Neuronal stem cell (in vitro differentiated cells): ENCODE data around the gene PCDHA1.

Source experiments
- DNase-seq: peaks from one replicate; pipeline ENCODE4 v3.0.0-alpha.2; 2013; ENCODE audit warnings: low spot score
- H2AFZ ChIP-seq: one replicate; pipeline ENCODE4 v1.6.1; 2013; ENCODE audit warnings: mild to moderate bottlenecking, low read length, inconsistent platforms
- H2AK5ac ChIP-seq: 2 replicates; pipeline ENCODE4 v1.6.1; 2013; ENCODE audit warnings: low read depth, mild to moderate bottlenecking, inconsistent platforms, low read length, moderate library complexity, mixed read lengths
- H2BK120ac ChIP-seq: 2 replicates; pipeline ENCODE4 v1.6.1; 2013; ENCODE audit warnings: low read depth, mild to moderate bottlenecking, inconsistent platforms, low read length, moderate library complexity, mixed read lengths
- H2BK12ac ChIP-seq: one replicate; pipeline ENCODE4 v1.6.1; 2013; ENCODE audit warnings: low read length, inconsistent platforms
- H2BK15ac ChIP-seq: 2 replicates; pipeline ENCODE4 v1.6.1; 2013; ENCODE audit warnings: mild to moderate bottlenecking, low read length, inconsistent platforms, mixed read lengths
- H2BK5ac ChIP-seq: one replicate; pipeline ENCODE4 v1.6.1; 2013; ENCODE audit warnings: inconsistent platforms, mild to moderate bottlenecking, low read length, moderate library complexity
- H3K14ac ChIP-seq: one replicate; pipeline ENCODE4 v1.6.1; 2013; ENCODE audit warnings: low read length, inconsistent platforms
- H3K18ac ChIP-seq: 2 replicates; pipeline ENCODE4 v1.6.1; 2013; ENCODE audit warnings: low read length, inconsistent platforms
- H3K23ac ChIP-seq: 2 replicates; pipeline ENCODE4 v1.6.1; 2013; ENCODE audit warnings: low read depth, mild to moderate bottlenecking, mixed read lengths, low read length, inconsistent platforms; ENCODE audit not compliant: poor library complexity
- H3K27ac ChIP-seq: replicated peaks from 3 replicates; pipeline ENCODE4 v1.5.1; 2013; ENCODE audit warnings: low read length, inconsistent platforms
- H3K27me3 ChIP-seq, 3 experiments: 2 replicates each; pipeline ENCODE4 v1.6.1; 2013; ENCODE audit warnings: low read length in 3 of 3, mild to moderate bottlenecking in 2 of 3, inconsistent platforms in 1 of 3, low read depth in 1 of 3, mixed read lengths in 1 of 3, moderate library complexity in 1 of 3; ENCODE audit not compliant: control insufficient read depth in 3 of 3, insufficient read depth in 3 of 3
- H3K36me3 ChIP-seq, 2 donors: replicated peaks in 1 of 2; 2 replicates each; pipeline ENCODE4 v1.6.1; 2013; ENCODE audit warnings: low read length in 2 of 2; ENCODE audit not compliant: control insufficient read depth in 2 of 2, insufficient read depth in 2 of 2
- H3K4ac ChIP-seq: 2 replicates; pipeline ENCODE4 v1.6.1; 2013; ENCODE audit warnings: inconsistent platforms, mild to moderate bottlenecking, low read length, moderate library complexity
- H3K4me1 ChIP-seq, 2 donors: 1 replicate in 1 of 2; 2 replicates in 1 of 2; pipeline ENCODE4 v1.6.1; 2013; ENCODE audit warnings: low read length in 2 of 2, low read depth in 1 of 2; ENCODE audit not compliant: control insufficient read depth in 2 of 2, insufficient read depth in 1 of 2
- H3K4me2 ChIP-seq: one replicate; pipeline ENCODE4 v1.6.1; 2013; ENCODE audit warnings: mild to moderate bottlenecking, low read length, inconsistent platforms; ENCODE audit not compliant: insufficient read depth, poor library complexity, severe bottlenecking
- H3K4me3 ChIP-seq, 2 donors: 2 replicates each; pipeline ENCODE4 v1.5.1; 2013; ENCODE audit warnings: low read length in 2 of 2, mild to moderate bottlenecking in 2 of 2, inconsistent platforms in 1 of 2, moderate library complexity in 1 of 2
- H3K79me1 ChIP-seq: one replicate; pipeline ENCODE4 v1.6.1; 2013; ENCODE audit warnings: low read depth, mild to moderate bottlenecking, inconsistent platforms, low read length, moderate library complexity
- H3K9ac ChIP-seq: one replicate; pipeline ENCODE4 v1.6.1; 2013; ENCODE audit warnings: mild to moderate bottlenecking, low read depth, low read length, inconsistent platforms; ENCODE audit not compliant: poor library complexity
- H3K9me3 ChIP-seq, 2 donors: replicated peaks in 1 of 2; 2 replicates each; pipeline versions ENCODE3 to v1.6.1; 2013; ENCODE audit warnings: low read length in 2 of 2, mild to moderate bottlenecking in 2 of 2, inconsistent platforms in 1 of 2, low read depth in 1 of 2, mixed read lengths in 1 of 2, moderate library complexity in 1 of 2; ENCODE audit not compliant: control insufficient read depth in 2 of 2, insufficient read depth in 1 of 2
- H4K8ac ChIP-seq: one replicate; pipeline ENCODE4 v1.6.1; 2013; ENCODE audit warnings: low read depth, mild to moderate bottlenecking, inconsistent platforms, low read length, moderate library complexity
- H4K91ac ChIP-seq: one replicate; pipeline ENCODE4 v1.6.1; 2013; ENCODE audit warnings: low read length, low read depth, mild to moderate bottlenecking, inconsistent platforms; ENCODE audit not compliant: poor library complexity
- WGBS, 2 donors: extraction: QIAGEN DNeasy Blood & Tissue Kit; methylation state at CpG; one replicate each; pipeline ENCODE4 v1.1.7; 2013; ENCODE audit warnings: missing lambda C conversion rate in 2 of 2, mixed read lengths in 1 of 2; ENCODE audit not compliant: insufficient read length in 2 of 2, insufficient replicate concordance in 1 of 2; ENCODE audit errors: extremely low coverage in 2 of 2; 5-methylcytosine and 5-hydroxymethylcytosine counted together

PCDHA1 gene

GRCh38 chr5:141022384-141022783, 236.4 kb downstream of the PCDHA1 start:
- Histone ChIP-seq H2BK12ac (no peak overlapping the region), H3K4me1 (no peaks in the 10 kb centered on the region), H3K14ac (no peak overlapping the region), H2AFZ (no peak overlapping the region), H3K36me3 (no peaks in the 10 kb centered on the region), H3K23ac (no peak overlapping the region), H3K4ac (no peak overlapping the region), H3K27me3 (peaks cover 0 to under 1% (median 0%) of the 10 kb centered on the region in 3 experiments), H2AK5ac (no peak overlapping the region), H3K4me3 (no peak overlapping the region), H3K9ac (no peak overlapping the region), H3K4me2 (no peak overlapping the region), H3K27ac (no peak overlapping the region), H2BK5ac (no peak overlapping the region), H2BK15ac (no peak overlapping the region), H2BK120ac (no peak overlapping the region), H3K18ac (no peak overlapping the region), H4K91ac (no peak overlapping the region), H4K8ac (no peak overlapping the region), H3K9me3 (no peaks in the 10 kb centered on the region), H3K79me1 (no peaks in the 10 kb centered on the region)
- DNase-seq = no peak
- no CpG with 5 or more reads among the region's 1 CpG for WGBS, 2 donors

- no CpG with 5 or more reads among the region's 15 CpGs for WGBS, 2 donors
- no peaks in the 10 kb centered on the region for H3K9me3 ChIP-seq
- no peak for DNase-seq
- H2BK120ac ChIP-seq = no peak overlapping the region
- no peak overlapping the region for H4K91ac ChIP-seq
- H2AFZ ChIP-seq = no peak overlapping the region
- H4K8ac ChIP-seq = no peak overlapping the region
- H3K18ac ChIP-seq = no peak overlapping the region
- no peak overlapping the region for H2AK5ac ChIP-seq
- H2BK5ac ChIP-seq = no peak overlapping the region
- H2BK15ac ChIP-seq = no peak overlapping the region
- no peak overlapping the region for H3K23ac ChIP-seq
- no peak overlapping the region for H3K4me2 ChIP-seq
- H3K36me3 ChIP-seq = no peaks in the 10 kb centered on the region
- H3K14ac ChIP-seq = no peak overlapping the region
- H3K4me1 ChIP-seq = no peaks in the 10 kb centered on the region
- no peak overlapping the region for H3K9ac ChIP-seq
- H3K27ac ChIP-seq = no peak overlapping the region
- no peak overlapping the region for H3K4me3 ChIP-seq
- H2BK12ac ChIP-seq = no peak overlapping the region
- H3K79me1 ChIP-seq = no peaks in the 10 kb centered on the region
- no peak overlapping the region for H3K4ac ChIP-seq
- H3K27me3 ChIP-seq = peaks cover 0 to 4% (median 0%) of the 10 kb centered on the region in 3 experiments
Measured at GRCh38 chr5:141031006-141031405, 245.1 kb downstream of the PCDHA1 start.

- DNase-seq = no peak
- Histone ChIP-seq H3K79me1 (no peaks in the 10 kb centered on the region), H2BK5ac (no peak overlapping the region), H2BK120ac (no peak overlapping the region), H3K4me2 (no peak overlapping the region), H3K14ac (no peak overlapping the region), H3K4me3 (no peak overlapping the region), H2AK5ac (no peak overlapping the region), H2BK15ac (no peak overlapping the region), H3K4ac (no peak overlapping the region), H3K27me3 (peaks cover 0 to under 1% (median 0%) of the 10 kb centered on the region in 3 experiments), H3K36me3 (no peaks in the 10 kb centered on the region), H3K27ac (no peak overlapping the region), H4K8ac (no peak overlapping the region), H4K91ac (no peak overlapping the region), H3K9me3 (no peaks in the 10 kb centered on the region), H3K4me1 (no peaks in the 10 kb centered on the region), H3K23ac (no peak overlapping the region), H3K9ac (no peak overlapping the region), H2BK12ac (no peak overlapping the region), H3K18ac (no peak overlapping the region), H2AFZ (no peak overlapping the region)
- WGBS, 2 donors = no CpG with 5 or more reads among the region's 1 CpG
Measured at GRCh38 chr5:141032626-141033025, 246.7 kb downstream of the PCDHA1 start.

GRCh38 chr5:141039061-141039460, 253.1 kb downstream of the PCDHA1 start:
- Histone ChIP-seq H3K18ac (no peak overlapping the region), H2BK120ac (no peak overlapping the region), H4K8ac (no peak overlapping the region), H3K27ac (no peak overlapping the region), H3K79me1 (no peaks in the 10 kb centered on the region), H2BK12ac (no peak overlapping the region), H3K14ac (no peak overlapping the region), H4K91ac (no peak overlapping the region), H3K27me3 (no peaks in the 10 kb centered on the region), H3K4me2 (no peak overlapping the region), H3K23ac (no peak overlapping the region), H2BK15ac (no peak overlapping the region), H3K36me3 (no peaks in the 10 kb centered on the region), H3K4me3 (no peak overlapping the region), H2BK5ac (no peak overlapping the region), H3K4me1 (peaks cover 4 to 5% of the 10 kb centered on the region in 2 donors), H3K9me3 (no peaks in the 10 kb centered on the region), H2AFZ (no peak overlapping the region), H2AK5ac (no peak overlapping the region), H3K4ac (no peak overlapping the region), H3K9ac (no peak overlapping the region)
- no peak for DNase-seq
